Chondrocyte (in vitro differentiated cells): ENCODE results near the gene FAM177B. TPM values are rescaled to one million over a fixed set of nuclear protein-coding genes. Genes with fewer than 3 reads are reported as not detected.

Experiments used
- DNase-seq: peaks from one replicate; pipeline ENCODE4 v3.0.0; 2021; ENCODE audit warnings: mixed read lengths, low spot score
- H3K27ac Mint-ChIP-seq: one replicate; pipeline ENCODE4 v1.8.0; 2021; ENCODE audit warnings: mild to moderate bottlenecking, moderate library complexity, mixed read lengths; ENCODE audit not compliant: unreplicated experiment
- H3K27me3 Mint-ChIP-seq: 2 replicates; pipeline ENCODE4 v1.8.0; 2021; ENCODE audit warnings: low read depth, mixed read lengths
- H3K36me3 Mint-ChIP-seq: 2 replicates; pipeline ENCODE4 v1.8.0; 2021; ENCODE audit warnings: low read depth, mixed read lengths
- H3K4me1 Mint-ChIP-seq: 2 replicates; pipeline ENCODE4 v1.8.0; 2021; ENCODE audit warnings: low read depth, mild to moderate bottlenecking, mixed read lengths
- H3K4me3 Mint-ChIP-seq: one replicate; pipeline ENCODE4 v1.8.0; 2021; ENCODE audit warnings: mild to moderate bottlenecking, moderate library complexity, mixed read lengths; ENCODE audit not compliant: unreplicated experiment
- H3K9me3 Mint-ChIP-seq: 2 replicates; pipeline ENCODE4 v1.8.0; 2021; ENCODE audit warnings: low read depth, mixed read lengths
- CTCF ChIP-seq: fragments of 200-600 bp; sonication (generic); IDR thresholded peaks from 2 replicates; pipeline ENCODE4 v1.5.0; 2021; ENCODE audit warnings: antibody characterized with exemption, mild to moderate bottlenecking, moderate library complexity
- long read RNA-seq: library from polyadenylated mRNA; stranded (forward); transcript quantifications from one replicate; pipeline ENCODE4 v2.0.0, GENCODE V29; 2021
- total RNA-seq: library from RNA; stranded (reverse); gene quantifications from 3 replicates; pipeline ENCODE4 v1.2.1, GENCODE V29; 2021

FAM177B gene
- total RNA-seq: not detected in 3 replicates
- long read RNA-seq: 0 reads

GRCh38 chr1:222736972-222737371 is at the start of gene FAM177B:
Gene FAM177B, plus strand, starts transcription at chr1:222737202. Its CDS starts 9,344 bp downstream, at chr1:222746546.
- no peak within 1 kb of the TSS for H3K27ac Mint-ChIP-seq
- no peaks in the 10 kb centered on the region for H3K9me3 Mint-ChIP-seq
- no peak for TF ChIP-seq CTCF
- DNase-seq: no peak
- no peaks in the 10 kb centered on the region for H3K4me1 Mint-ChIP-seq
- H3K36me3 Mint-ChIP-seq: peaks cover 10% of the 10 kb centered on the region
- H3K27me3 Mint-ChIP-seq: no peaks in the 10 kb centered on the region
- H3K4me3 Mint-ChIP-seq: no peak within 1 kb of the TSS

GRCh38 chr1:222691016-222691415 is 46.0 kb upstream of the FAM177B start:
- no peak for TF ChIP-seq CTCF
- no peak overlapping the region for H3K4me3 Mint-ChIP-seq
- no peak for DNase-seq
- H3K9me3 Mint-ChIP-seq: no peaks in the 10 kb centered on the region
- no peaks in the 10 kb centered on the region for H3K27me3 Mint-ChIP-seq
- no peak overlapping the region for H3K27ac Mint-ChIP-seq
- H3K4me1 Mint-ChIP-seq: peaks cover 10% of the 10 kb centered on the region
- H3K36me3 Mint-ChIP-seq: peaks cover 9% of the 10 kb centered on the region

DNA sequence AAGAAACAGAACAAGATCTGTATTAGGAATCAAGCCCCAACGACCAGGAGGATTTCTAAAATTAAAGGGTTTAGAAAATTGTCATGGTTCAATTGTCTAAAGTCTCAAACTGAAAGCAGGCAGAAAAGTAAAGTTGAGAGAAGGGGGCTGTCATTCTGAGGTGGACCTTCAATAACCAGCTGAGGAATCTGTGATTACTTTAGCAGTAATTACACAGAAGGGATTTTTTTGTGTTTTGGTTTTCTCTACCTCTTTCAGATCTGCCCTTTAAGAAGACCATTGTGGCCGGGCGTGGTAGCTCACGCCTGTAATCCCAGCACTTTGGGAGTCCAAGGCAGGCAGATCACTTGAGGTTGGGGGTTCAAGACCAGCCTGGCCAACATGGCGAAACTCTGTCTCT is 42.1 kb upstream of the FAM177B start:
- Mint-ChIP-seq H3K27ac (no peak overlapping the region), H3K27me3 (no peaks in the 10 kb centered on the region), H3K36me3 (peaks cover 7% of the 10 kb centered on the region), H3K4me3 (no peak overlapping the region), H3K4me1 (peaks cover 18% of the 10 kb centered on the region), H3K9me3 (no peaks in the 10 kb centered on the region)
- TF ChIP-seq CTCF: no peak
- DNase-seq: no peak

- no peak overlapping the region for H3K27ac Mint-ChIP-seq
- H3K4me3 Mint-ChIP-seq: no peak overlapping the region
- no peak for DNase-seq
- no peaks in the 10 kb centered on the region for H3K27me3 Mint-ChIP-seq
- peaks cover 18% of the 10 kb centered on the region for H3K4me1 Mint-ChIP-seq
- no peaks in the 10 kb centered on the region for H3K9me3 Mint-ChIP-seq
- TF ChIP-seq CTCF: no peak
- H3K36me3 Mint-ChIP-seq: peaks cover 6% of the 10 kb centered on the region
These were observed 40.3 kb upstream of the FAM177B start for GRCh38 chr1:222696741-222697140.

GRCh38 chr1:222697203-222697602 is 39.8 kb upstream of the FAM177B start:
- no peak for TF ChIP-seq CTCF
- H3K27me3 Mint-ChIP-seq: no peaks in the 10 kb centered on the region
- peaks cover 6% of the 10 kb centered on the region for H3K36me3 Mint-ChIP-seq
- peaks cover 13% of the 10 kb centered on the region for H3K4me1 Mint-ChIP-seq
- H3K27ac Mint-ChIP-seq: peak overlapping the region; percentile 89
- DNase-seq: no peak
- no peaks in the 10 kb centered on the region for H3K9me3 Mint-ChIP-seq
- no peak overlapping the region for H3K4me3 Mint-ChIP-seq
